Measurements from ENCODE around the gene STXBP3. TPM values are rescaled to one million over a fixed set of nuclear protein-coding genes. Genes with fewer than 3 reads are reported as not detected.

Gene STXBP3
- total and polyA plus RNA-seq, 2 of the 13 experiments (the other 11 are each of a cell fraction or from before 2014, with no cell fraction given), result 13.0 to 20.8 TPM

- TF ChIP-seq ELF3 (CRISPR knock-in tag; IDR thresholded peaks at IDR 0.05) (no peak), ZNF276 (CRISPR knock-in tag; IDR thresholded peaks at IDR 0.05; ENCODE audit: low read depth) (no peak), U2AF1 (optimal IDR thresholded peaks at IDR 0.05; ENCODE audit: low read depth, low read length) (no peak), MAF1 (CRISPR knock-in tag; IDR thresholded peaks at IDR 0.05; ENCODE audit: borderline replicate concordance) (no peak), MED1 (CRISPR knock-in tag; IDR thresholded peaks at IDR 0.05) (no peak), BRD4 (CRISPR knock-in tag; IDR thresholded peaks at IDR 0.05) (no peak), FIP1L1 (IDR thresholded peaks at IDR 0.05; ENCODE audit: borderline replicate concordance, insufficient read depth, low read depth, low read length) (no peak), ZNF552 (CRISPR knock-in tag; IDR thresholded peaks at IDR 0.05; ENCODE audit: borderline replicate concordance) (no peak), ZNF101 (CRISPR knock-in tag; IDR thresholded peaks at IDR 0.05; ENCODE audit: borderline replicate concordance, low read depth) (no peak)
- TF ChIP-seq, protein P1, sequence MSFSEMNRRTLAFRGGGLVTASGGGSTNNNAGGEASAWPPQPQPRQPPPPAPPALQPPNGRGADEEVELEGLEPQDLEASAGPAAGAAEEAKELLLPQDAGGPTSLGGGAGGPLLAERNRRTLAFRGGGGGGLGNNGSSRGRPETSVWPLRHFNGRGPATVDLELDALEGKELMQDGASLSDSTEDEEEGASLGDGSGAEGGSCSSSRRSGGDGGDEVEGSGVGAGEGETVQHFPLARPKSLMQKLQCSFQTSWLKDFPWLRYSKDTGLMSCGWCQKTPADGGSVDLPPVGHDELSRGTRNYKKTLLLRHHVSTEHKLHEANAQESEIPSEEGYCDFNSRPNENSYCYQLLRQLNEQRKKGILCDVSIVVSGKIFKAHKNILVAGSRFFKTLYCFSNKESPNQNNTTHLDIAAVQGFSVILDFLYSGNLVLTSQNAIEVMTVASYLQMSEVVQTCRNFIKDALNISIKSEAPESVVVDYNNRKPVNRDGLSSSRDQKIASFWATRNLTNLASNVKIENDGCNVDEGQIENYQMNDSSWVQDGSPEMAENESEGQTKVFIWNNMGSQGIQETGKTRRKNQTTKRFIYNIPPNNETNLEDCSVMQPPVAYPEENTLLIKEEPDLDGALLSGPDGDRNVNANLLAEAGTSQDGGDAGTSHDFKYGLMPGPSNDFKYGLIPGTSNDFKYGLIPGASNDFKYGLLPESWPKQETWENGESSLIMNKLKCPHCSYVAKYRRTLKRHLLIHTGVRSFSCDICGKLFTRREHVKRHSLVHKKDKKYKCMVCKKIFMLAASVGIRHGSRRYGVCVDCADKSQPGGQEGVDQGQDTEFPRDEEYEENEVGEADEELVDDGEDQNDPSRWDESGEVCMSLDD (CRISPR knock-in tag; IDR thresholded peaks at IDR 0.05; ENCODE audit: borderline replicate concordance), result no peak
Observed at GRCh38 chr1:108779455-108779854, 33.0 kb downstream of the STXBP3 start (continued).
